Measurements from ENCODE around the gene LRRC72.

LRRC72 gene

GRCh38 chr7:16619979-16620408 lies 93.4 kb downstream of the LRRC72 start:
- no peak for DNase-seq (ENCODE audit: low read depth in 2 of 2)

DNA sequence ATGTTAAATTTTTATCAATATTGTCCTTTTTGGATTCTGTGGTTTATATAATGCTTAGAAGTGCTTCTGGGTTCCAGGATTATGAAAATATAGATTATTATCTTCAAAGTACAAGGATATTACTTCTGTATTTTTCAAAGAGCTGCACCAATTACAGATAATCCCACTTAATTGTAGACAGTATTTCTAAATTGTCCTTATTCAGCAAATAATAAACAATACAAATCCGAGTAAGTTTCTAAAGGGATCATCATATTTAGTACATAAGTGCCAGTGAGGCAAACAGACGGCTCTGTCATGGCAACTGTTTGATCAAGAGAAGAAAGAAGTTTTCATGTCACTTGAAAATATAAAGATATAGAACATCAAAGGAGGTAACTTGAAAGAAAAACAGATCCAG lies 99.8 kb downstream of the LRRC72 start:
- no peak for DNase-seq (ENCODE audit: low read depth in 2 of 2)

GRCh38 chr7:16627236-16627635 lies 100.6 kb downstream of the LRRC72 start:
- no peak for DNase-seq (ENCODE audit: low read depth in 2 of 2)

DNA sequence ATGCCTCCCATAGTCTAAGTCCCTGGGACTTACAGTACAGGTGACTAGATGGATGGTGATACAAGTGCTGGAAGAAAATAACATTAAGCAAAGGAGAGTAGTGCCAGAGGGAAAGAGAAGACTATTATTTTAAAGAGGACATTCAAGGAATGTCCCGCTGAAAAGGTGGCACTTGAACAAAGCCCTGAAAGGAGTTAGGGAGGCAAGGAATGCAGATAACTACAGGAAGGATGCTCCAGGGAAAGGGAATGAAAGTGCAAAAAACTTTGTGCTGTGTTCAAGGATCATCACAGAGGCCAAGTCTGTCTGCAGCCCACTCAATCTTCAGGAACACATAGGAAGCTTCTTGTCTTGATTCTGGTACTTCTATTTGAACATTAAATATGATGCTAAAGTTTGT lies 104.0 kb downstream of the LRRC72 start:
- DNase-seq (ENCODE audit: low read depth in 2 of 2), result no peak

Measured in stimulated activated CD8-positive, alpha-beta memory T cell treated with anti-CD3 and anti-CD28 coated beads, Interleukin-15, amount 100 ng/mL, for 4 hours (primary cell).